Activated T-cell treated with anti-CD3 and anti-CD28 coated beads for 48 hours (primary cell): ENCODE measurements around the gene ETFB.
A peak's percentile ranks its signal among the peaks of the same experiment; 100 is the strongest.

ENCODE experiments used
- DNase-seq: peaks from one replicate; pipeline ENCODE4 v3.0.0-alpha.2; 2020; ENCODE audit warnings: low read depth

Gene ETFB

GRCh38 chr19:51372649-51373504, 6.7 kb upstream of the ETFB start, which contains the start of gene NKG7:
NKG7 (minus strand) TSS chr19:51372654; CDS start chr19:51372535, 119 bp downstream.
- DNase-seq, result peak; percentile 77

- no peak for DNase-seq
Observed at GRCh38 chr19:51372021-51372648, 5.9 kb upstream of the ETFB start.

- DNase-seq, result no peak
Observed at GRCh38 chr19:51371186-51371690, 5.0 kb upstream of the ETFB start.

- DNase-seq, result no peak
Observed at GRCh38 chr19:51370230-51370629, 4.0 kb upstream of the ETFB start.

- no peak for DNase-seq
Observed at GRCh38 chr19:51368366-51369282, 2.4 kb upstream of the ETFB start, which contains the start of gene CLDND2. CLDND2 (minus strand) TSS chr19:51369003; CDS start chr19:51368577, 426 bp downstream.

- peak; percentile 100 for DNase-seq
Observed at GRCh38 chr19:51367565-51368365, 1.6 kb upstream of the ETFB start.

- DNase-seq, result no peak
Observed at GRCh38 chr19:51367255-51367564, 1.0 kb upstream of the ETFB start.

GRCh38 chr19:51366389-51367254, 434 bp upstream of the ETFB start:
- peak; percentile 93 for DNase-seq

- no peak for DNase-seq
Observed at GRCh38 chr19:51365211-51365964, 800 bp downstream of the ETFB start.

- DNase-seq, result no peak
Observed at GRCh38 chr19:51364200-51365106, 1.7 kb downstream of the ETFB start.

GRCh38 chr19:51361239-51361638, 4.9 kb downstream of the ETFB start:
- no peak for DNase-seq

GRCh38 chr19:51359294-51359693, 6.9 kb downstream of the ETFB start:
- no peak for DNase-seq

- DNase-seq, result no peak
Observed at GRCh38 chr19:51357952-51358351, 8.2 kb downstream of the ETFB start.

GRCh38 chr19:51356159-51356801, 9.9 kb downstream of the ETFB start:
- no peak for DNase-seq

- no peak for DNase-seq
Observed at GRCh38 chr19:51354742-51355148, 11.4 kb downstream of the ETFB start.

- no peak for DNase-seq
Observed at GRCh38 chr19:51354103-51354741, 12.0 kb downstream of the ETFB start.

GRCh38 chr19:51352783-51353360, 13.3 kb downstream of the ETFB start:
- DNase-seq, result no peak
